NOMO-1 treated with DMSO at 0.1 percent for 48 hours (cell line): Measurements from ENCODE around the gene PLPPR1.
A peak's percentile ranks its signal among the peaks of the same experiment; 100 is the strongest.
"Not testable (repeated sequence)": the region's sequence is repeated elsewhere in the genome, so short reads cannot be mapped to it uniquely, and the experiment has no call there.

Experiments
- DNase-seq: peaks from one replicate; lab custom pipeline; 2025; ENCODE audit not compliant: unreplicated experiment; lab: John Stamatoyannopoulos, UW

Gene PLPPR1

DNA sequence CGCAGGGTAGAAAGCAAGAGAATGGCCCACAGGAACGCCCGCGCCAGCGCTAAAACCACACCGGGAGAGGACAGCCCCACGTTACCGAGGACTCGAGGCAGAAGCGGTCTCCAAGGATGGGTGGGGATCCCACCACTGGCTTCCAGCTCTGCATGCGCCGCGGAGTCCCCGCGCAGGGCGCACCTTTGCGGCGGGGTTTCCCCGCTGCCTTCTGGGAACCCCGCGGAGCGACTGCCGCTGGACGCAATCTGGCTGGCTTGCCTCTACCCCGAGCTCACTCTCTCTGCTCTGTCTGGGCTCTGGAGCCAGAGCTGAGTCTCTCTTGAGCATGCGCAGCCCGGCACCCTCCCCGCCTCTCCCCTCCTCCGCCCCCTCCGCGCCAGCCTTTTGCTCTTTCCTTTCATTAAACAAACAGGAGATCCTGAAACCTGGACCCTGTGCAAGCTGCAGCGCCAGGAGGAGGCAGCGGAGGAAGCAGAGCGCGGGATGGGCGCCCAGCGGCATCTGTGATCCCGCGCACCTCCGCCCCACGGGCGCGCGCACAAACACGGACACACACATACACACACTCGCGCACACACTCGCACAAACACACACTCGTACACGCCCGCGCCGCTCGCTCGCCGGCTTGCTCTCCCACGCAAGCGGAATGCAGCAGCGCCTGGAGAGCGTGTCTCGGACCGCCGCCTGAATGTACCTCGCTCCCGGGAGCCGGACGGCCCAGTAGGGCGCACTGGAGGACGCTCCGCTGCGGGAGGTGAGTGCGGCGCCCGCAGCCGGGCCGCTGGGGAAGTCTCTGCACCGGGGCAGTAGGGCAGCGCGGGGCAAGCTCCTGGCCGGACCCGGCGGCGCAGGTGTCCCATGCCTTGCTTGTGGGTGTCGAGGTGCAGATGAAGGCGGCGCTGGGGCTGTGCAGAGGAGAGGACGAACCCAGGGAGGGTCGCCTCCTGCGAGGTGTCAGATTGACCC lies at the start of gene PLPPR1:
Gene PLPPR1 (plus strand): TSS at position 382 of the 969 bp plus-strand sequence.
- peak; percentile 21 for DNase-seq

DNA sequence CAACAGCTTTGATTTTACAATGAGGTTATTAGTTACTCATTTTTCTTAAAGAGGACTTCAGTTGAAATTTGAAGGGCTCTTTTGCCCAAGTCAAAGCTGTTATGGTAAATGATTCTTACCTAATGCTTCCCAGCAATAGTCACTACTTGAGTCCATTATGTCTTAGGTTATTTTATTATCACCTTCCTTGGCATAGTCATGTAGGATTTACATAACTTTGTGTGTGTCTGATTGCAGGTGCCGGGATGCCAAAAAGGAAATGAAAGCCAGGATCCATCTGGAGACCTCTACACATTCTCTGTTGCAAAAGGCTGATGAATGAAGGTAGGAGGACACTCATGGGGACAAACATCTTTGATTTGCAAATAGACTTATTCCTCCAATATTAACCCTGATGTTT lies 38.8 kb upstream of the PLPPR1 start:
- no peak for DNase-seq

- DNase-seq: no peak
These were observed 37.7 kb upstream of the PLPPR1 start for GRCh38 chr9:100990605-100991381.

DNA sequence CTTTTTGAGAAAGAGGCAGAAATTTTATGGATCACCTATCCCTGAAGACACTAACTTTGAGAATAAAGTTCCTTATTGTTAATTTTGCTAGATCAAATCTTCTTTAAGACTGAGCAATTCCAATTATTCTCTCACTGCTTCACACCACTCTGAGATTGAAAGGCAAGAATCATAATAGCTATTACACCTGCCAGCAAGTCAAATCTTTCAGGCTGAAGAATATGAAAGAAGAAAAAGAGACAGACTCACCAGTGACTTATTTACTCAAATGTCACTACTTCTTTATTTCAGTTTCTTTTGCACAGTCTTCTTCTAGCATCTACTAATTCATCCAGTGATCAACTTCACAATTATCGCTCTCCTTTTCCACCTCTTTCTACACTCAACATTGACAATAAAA lies 35.9 kb upstream of the PLPPR1 start:
- no peak for DNase-seq

DNA sequence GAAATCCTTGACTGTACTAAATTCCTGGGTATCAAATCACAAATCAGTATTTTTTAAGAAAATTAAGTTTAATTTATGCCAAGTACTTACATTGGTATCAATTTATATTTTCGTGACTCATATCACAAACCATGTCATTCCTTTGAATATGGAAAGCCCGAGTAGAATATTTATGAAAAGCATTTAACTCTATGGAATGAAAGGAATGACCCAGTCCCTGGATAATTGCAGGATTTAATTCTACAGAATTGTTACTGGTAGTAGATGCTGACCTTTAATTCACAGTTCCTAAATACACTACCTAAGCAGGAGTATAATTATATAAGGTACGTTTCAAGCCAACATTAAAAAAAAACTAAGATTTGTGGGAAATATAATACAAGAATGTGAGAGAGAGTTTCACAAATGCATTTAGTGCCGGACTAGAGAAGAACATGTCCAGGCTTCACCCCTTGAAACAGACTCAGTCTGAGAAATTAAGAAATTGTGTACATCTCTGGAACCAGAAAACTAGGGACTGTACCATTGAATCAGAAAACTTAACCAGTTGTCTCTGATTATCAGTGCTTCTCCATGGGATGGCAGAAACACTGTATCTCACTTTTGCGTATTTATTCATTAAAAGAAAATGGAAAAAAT lies 28.5 kb upstream of the PLPPR1 start:
- no peak for DNase-seq

- DNase-seq: no peak
These were observed 23.3 kb upstream of the PLPPR1 start for GRCh38 chr9:101005246-101005645.

DNA sequence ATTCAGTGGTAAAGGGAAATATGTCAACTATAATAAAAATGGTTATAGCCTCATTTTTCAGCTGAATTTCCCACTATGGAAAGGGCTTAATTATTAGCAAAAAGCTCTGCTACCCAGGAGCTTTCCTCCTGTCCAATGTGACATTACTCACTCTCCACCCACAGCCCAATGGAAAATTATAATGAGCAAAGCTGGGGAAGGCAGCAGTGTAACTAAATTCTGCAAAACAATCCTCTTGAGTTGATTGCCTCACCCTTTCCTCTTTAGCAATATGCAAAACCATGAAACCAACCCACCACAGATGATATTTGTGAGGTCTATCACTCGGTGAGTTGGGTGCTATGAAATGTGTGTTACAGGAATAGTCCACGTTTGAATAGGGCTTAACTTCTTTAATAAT lies 14.0 kb upstream of the PLPPR1 start:
- peak; percentile 55 for DNase-seq

GRCh38 chr9:101018467-101018866 lies 10.1 kb upstream of the PLPPR1 start:
- DNase-seq: no peak

DNA sequence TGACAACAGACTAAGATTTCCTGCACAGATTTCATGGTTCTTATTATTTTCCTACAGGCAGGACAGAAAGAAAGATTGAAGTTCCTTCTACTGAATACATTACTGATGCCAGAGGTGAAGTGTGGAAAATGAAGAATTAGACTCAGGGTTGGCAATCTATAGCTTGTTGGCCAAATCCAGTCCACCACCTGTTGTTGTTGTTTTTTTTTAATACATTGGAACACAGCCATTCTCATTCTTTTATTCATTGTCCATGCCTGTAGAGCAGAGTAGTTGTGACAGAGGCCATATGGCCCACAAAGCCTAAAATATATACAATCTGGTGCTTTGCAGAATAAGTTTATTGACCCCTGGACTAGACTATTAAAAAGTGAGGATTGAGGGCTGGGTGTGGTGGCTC lies 5.8 kb upstream of the PLPPR1 start:
- no peak for DNase-seq

GRCh38 chr9:101025940-101026339 lies 2.6 kb upstream of the PLPPR1 start:
- no peak for DNase-seq

GRCh38 chr9:101026824-101027223 lies 1.7 kb upstream of the PLPPR1 start:
- no peak for DNase-seq

GRCh38 chr9:101027236-101027635 lies 1.3 kb upstream of the PLPPR1 start:
- DNase-seq: no peak

DNA sequence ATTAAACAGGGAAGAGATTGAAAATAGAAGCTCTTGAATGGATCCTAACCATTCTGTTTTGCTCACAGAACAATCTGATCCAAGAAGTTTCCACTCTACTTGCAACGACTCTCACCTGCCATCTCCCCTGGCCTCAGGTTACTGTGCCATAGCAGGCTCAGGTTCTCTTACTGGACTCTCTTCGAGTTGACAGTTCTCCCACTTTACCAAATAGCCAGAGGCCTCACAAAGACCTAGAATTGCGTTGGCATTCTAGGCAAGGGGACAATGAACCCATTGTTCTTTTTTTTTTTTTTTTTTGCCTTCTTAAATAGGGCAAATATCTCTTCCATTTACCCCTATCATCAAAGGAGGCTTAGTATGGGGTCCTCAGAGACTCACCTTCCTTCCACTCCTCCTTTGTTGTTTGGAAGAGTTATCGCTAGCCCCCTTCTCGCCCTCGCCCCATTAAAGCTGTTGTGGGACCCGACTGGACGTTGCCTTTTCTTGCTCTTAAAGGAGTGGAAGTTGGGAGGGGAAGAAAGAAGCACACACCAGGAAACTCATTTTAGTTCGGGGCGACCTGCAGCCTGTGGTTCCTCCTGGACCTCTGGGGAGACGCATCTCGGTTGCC lies 688 bp upstream of the PLPPR1 start:
- no peak for DNase-seq

- no peak for DNase-seq
These were observed 973 bp downstream of the PLPPR1 start for GRCh38 chr9:101029315-101030085.

DNA sequence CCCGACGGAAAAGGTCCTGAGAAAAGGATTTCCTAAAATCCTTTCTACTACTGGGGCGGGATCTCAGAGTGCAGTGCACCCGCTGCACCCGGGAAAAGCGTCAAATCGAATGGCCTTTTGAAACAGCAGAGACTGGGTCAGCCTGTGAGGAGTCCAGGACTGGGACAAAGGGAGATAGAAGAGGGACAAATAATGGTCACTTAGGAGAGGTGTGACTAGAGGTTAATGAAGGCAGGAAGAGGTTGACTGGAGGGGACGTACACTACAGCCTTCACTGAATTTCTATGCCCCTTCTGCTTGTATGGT lies 1.5 kb downstream of the PLPPR1 start:
- no peak for DNase-seq

DNA sequence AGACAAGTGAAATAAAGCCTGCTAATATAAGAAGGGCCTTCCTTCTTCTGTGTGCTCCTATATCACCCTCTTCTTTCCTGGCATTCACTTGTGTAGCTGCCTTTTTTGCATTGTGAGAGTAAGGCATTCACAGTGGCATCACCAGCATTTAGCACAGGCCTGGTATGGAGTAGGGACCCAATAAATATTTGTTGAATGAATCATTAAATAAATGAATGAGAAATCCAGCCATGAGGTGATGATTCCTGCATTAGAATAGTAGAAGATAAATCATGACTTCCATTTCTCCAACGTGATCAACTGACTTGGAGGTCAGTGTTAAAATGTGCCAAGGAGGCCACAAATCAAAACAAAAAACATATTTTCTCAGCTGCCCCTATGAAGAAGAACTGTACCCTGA lies 3.9 kb downstream of the PLPPR1 start:
- no peak for DNase-seq

GRCh38 chr9:101034222-101034621 lies 5.7 kb downstream of the PLPPR1 start:
- DNase-seq: no peak

DNA sequence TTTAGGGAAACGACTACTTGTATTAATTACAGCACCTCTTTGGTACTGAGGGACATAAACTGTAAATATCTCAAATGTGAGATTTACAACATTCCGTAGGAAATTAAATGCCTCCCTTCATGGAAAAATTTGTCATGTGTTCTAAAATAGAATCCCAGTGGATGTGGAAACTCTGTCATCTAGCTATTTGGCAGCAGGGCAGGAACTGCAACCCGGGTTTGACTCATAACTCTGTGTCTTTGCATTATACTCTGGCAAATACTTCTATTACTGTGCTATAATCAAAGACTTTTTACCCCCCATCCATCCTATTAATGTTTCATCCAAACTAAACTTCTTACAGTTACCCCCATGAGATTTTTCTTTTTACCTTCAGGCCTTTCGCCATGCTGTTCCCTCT lies 6.6 kb downstream of the PLPPR1 start:
- no peak for DNase-seq

- DNase-seq: no peak
These were observed 8.9 kb downstream of the PLPPR1 start for GRCh38 chr9:101037430-101037829.

DNA sequence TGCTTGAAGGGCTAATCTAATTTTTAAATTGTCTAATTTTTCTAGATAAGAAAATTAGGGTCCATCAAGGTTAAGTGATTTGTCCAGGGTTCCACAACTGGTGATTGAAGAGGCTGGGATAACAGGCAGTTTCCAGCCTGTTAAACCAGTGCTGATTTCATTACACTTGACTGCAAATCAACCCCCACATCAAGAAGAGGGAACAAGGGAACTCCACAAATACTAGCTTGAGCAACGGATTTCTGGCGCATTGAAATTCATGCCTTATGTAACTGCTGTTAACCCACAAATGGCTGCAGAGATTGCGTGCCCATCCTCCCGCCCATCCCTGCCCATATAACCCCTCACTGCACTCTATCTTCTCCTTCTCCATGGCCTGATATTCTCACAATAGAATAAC lies 10.0 kb downstream of the PLPPR1 start:
- peak; percentile 8 for DNase-seq

- not testable (repeated sequence) for DNase-seq
These were observed 11.1 kb downstream of the PLPPR1 start for GRCh38 chr9:101039581-101039980.
